K562 (cell line): ENCODE data around the gene ABLIM1. TPM values are rescaled to one million over a fixed set of nuclear protein-coding genes. Genes with fewer than 3 reads are reported as not detected.

Experiments used
- ATAC-seq: fragments of 200-7000 bp; cut with Tn5 transposase; 3 replicates; pipeline ENCODE4 v1.9.1; 2020; ENCODE audit warnings: moderate library complexity
- BruUV-seq: library from RNA; stranded (reverse); fragments of 400-500 nt; replicated peaks from 2 replicates; lab custom pipeline; 2021; lab: Mats Ljungman, UMichigan
- CTCF ChIA-PET: fragments of 300-600 bp; formaldehyde crosslinking; extraction: SDS; loops from one replicate; lab custom pipeline; 2021; ENCODE audit warnings: low intra/inter-chr PET ratio; lab: Yijun Ruan, JAX
- POLR2A ChIA-PET: fragments of 300-600, 350-650 bp; sonication (Branson Sonifier 250); formaldehyde crosslinking; extraction: SDS; loops from one replicate; lab custom pipeline; 2021; ENCODE audit warnings: antibody characterized with exemption, inconsistent platforms; lab: Yijun Ruan, JAX
- DNase-seq, 4 experiments: peaks; one replicate each; pipeline versions ENCODE4 v3.0.0 to v3.0.0-alpha.2; 2011 to 2018; ENCODE audit warnings: low spot score in 3 of 4, mixed read lengths in 3 of 4; ENCODE audit errors: extremely low read depth in 1 of 4
- FAIRE-seq: peaks from 2 replicates; lab custom pipeline; 2011; peaks lifted over from hg19 to GRCh38; lab: Jason Lieb, UNC
- H2AFZ ChIP-seq: 2 replicates; pipeline ENCODE4 v1.6.0; 2011; ENCODE audit warnings: low read depth, low read length, control low read depth, inconsistent platforms
- H3K27ac ChIP-seq: fragments of 200-600 bp; 3 replicates; pipeline ENCODE4 v1.8.0; 2011; ENCODE audit warnings: low read depth, mild to moderate bottlenecking, control low read depth, inconsistent platforms, low read length, moderate library complexity, mixed read lengths; ENCODE audit errors: extremely low read depth
- H3K27me3 ChIP-seq, 2 experiments: fragments of 300-600 bp in 1 of 2; 2 replicates in 1 of 2; 3 replicates in 1 of 2; pipeline versions ENCODE4 v1.6.0 to v1.8.0; 2011; ENCODE audit warnings: inconsistent platforms in 2 of 2, low read length in 2 of 2, mild to moderate bottlenecking in 1 of 2, mixed read lengths in 1 of 2, moderate library complexity in 1 of 2; ENCODE audit not compliant: control insufficient read depth in 2 of 2, insufficient read depth in 2 of 2
- H3K36me3 ChIP-seq: fragments of 300-600 bp; 3 replicates; pipeline ENCODE4 v1.8.0; 2011; ENCODE audit warnings: mild to moderate bottlenecking, low read length, inconsistent platforms; ENCODE audit not compliant: control insufficient read depth, insufficient read depth
- H3K4me1 ChIP-seq, 2 experiments: fragments of 200-600 bp in 1 of 2; replicated peaks in 1 of 2; 2 replicates in 1 of 2; 3 replicates in 1 of 2; pipeline versions ENCODE4 v1.5.1 to v1.8.0; 2011; ENCODE audit warnings: inconsistent platforms in 2 of 2, low read length in 2 of 2, mild to moderate bottlenecking in 1 of 2, mixed read lengths in 1 of 2, moderate library complexity in 1 of 2; ENCODE audit not compliant: control insufficient read depth in 2 of 2, insufficient read depth in 2 of 2
- H3K4me2 ChIP-seq: 2 replicates; pipeline ENCODE4 v1.6.1; 2011; ENCODE audit warnings: low read length, control low read depth, inconsistent platforms, mixed read lengths; ENCODE audit not compliant: insufficient read depth
- H3K4me3 ChIP-seq: fragments of 200-600 bp; sonication (generic), shearing (Covaris generic); 2 replicates; pipeline ENCODE4 v1.5.1; 2016; ENCODE audit warnings: control low read depth, inconsistent platforms
- H3K79me2 ChIP-seq: fragments of 200-600 bp; 3 replicates; pipeline ENCODE4 v1.8.0; 2011; ENCODE audit warnings: low read length, inconsistent platforms; ENCODE audit not compliant: control insufficient read depth, insufficient read depth
- H3K9ac ChIP-seq, 2 experiments: 2 replicates each; pipeline versions ENCODE4 v1.6.0 to v1.6.1; 2011; ENCODE audit warnings: low read depth in 2 of 2, low read length in 2 of 2, control low read depth in 1 of 2, inconsistent platforms in 1 of 2, mild to moderate bottlenecking in 1 of 2, mixed read lengths in 1 of 2; ENCODE audit not compliant: insufficient read depth in 1 of 2
- H3K9me1 ChIP-seq: one replicate; pipeline ENCODE4 v1.6.0; 2011; ENCODE audit warnings: inconsistent platforms, mild to moderate bottlenecking, low read length, moderate library complexity; ENCODE audit not compliant: control insufficient read depth, insufficient read depth
- H3K9me3 ChIP-seq: replicated peaks from 2 replicates; pipeline ENCODE4 v1.5.1; 2011; ENCODE audit warnings: low read depth, low read length, inconsistent platforms; ENCODE audit not compliant: control insufficient read depth, insufficient read depth
- H4K20me1 ChIP-seq: replicated peaks from 2 replicates; pipeline ENCODE4 v1.6.1; 2011; ENCODE audit warnings: low read length, inconsistent platforms, mixed read lengths; ENCODE audit not compliant: control insufficient read depth, insufficient read depth
- CBFB ChIP-seq: sonication (generic); formaldehyde crosslinking; IDR thresholded peaks from 2 replicates; pipeline ENCODE4 v1.4.0; 2020; ENCODE audit warnings: mild to moderate bottlenecking, missing genetic modification reagents
- DMBX1 ChIP-seq: fragments of 250-450 bp; sonication (Bioruptor Pico); IDR thresholded peaks from 2 replicates; pipeline ENCODE4 v1.8.0; 2022; ENCODE audit warnings: inconsistent platforms, mild to moderate bottlenecking, moderate library complexity, borderline replicate concordance
- FOXM1 ChIP-seq, 2 experiments: fragments of 450-650 bp in 1 of 2; sonication (generic) in 1 of 2; formaldehyde crosslinking in 1 of 2; IDR thresholded peaks; 2 replicates each; pipeline versions ENCODE4 v1.6.1 to v1.9.0; 2017 to 2022; ENCODE audit warnings: low read depth in 2 of 2, mild to moderate bottlenecking in 2 of 2, missing genetic modification reagents in 1 of 2, moderate library complexity in 1 of 2
- KLF13 ChIP-seq: fragments of 450-650 bp; IDR thresholded peaks from 2 replicates; pipeline ENCODE4 v1.6.1; 2016; ENCODE audit warnings: missing genetic modification characterization, low read depth, mild to moderate bottlenecking, missing compliant biosample characterization, moderate library complexity, borderline replicate concordance
- MECOM ChIP-seq: fragments of 250-450 bp; sonication (Bioruptor Pico); IDR thresholded peaks from 2 replicates; pipeline ENCODE4 v1.8.0; 2022; ENCODE audit warnings: inconsistent platforms
- NCOA6 ChIP-seq: fragments of 450-650 bp; IDR thresholded peaks from 2 replicates; pipeline ENCODE4 v1.6.1; 2017; ENCODE audit warnings: mild to moderate bottlenecking
- NKRF ChIP-seq: fragments of 450-650 bp; IDR thresholded peaks from 2 replicates; pipeline ENCODE4 v1.6.1; 2016; ENCODE audit warnings: borderline replicate concordance
- TAF15 ChIP-seq: fragments of 200-400 bp; formaldehyde crosslinking; IDR thresholded peaks from 2 replicates; pipeline ENCODE4 v1.6.1; 2017; ENCODE audit warnings: mild to moderate bottlenecking, low read depth, low read length, moderate library complexity
- THRB ChIP-seq: fragments of 450-650 bp; formaldehyde crosslinking; conservative IDR thresholded peaks from 2 replicates; pipeline ENCODE4 v1.4.0; 2022; ENCODE audit warnings: mild to moderate bottlenecking, missing genetic modification characterization
- ZBTB2 ChIP-seq: fragments of 450-650 bp; IDR thresholded peaks from 2 replicates; pipeline ENCODE4 v1.6.1; 2016; ENCODE audit warnings: antibody characterized with exemption
- ZFP1 ChIP-seq: fragments of 450-650 bp; formaldehyde crosslinking; IDR thresholded peaks from 2 replicates; pipeline ENCODE4 v1.4.0; 2020; ENCODE audit warnings: mild to moderate bottlenecking, mixed read lengths
- ZNF133 ChIP-seq: fragments of 250-450 bp; sonication (Bioruptor Pico); IDR thresholded peaks from 2 replicates; pipeline ENCODE4 v1.4.0; 2020; ENCODE audit warnings: mild to moderate bottlenecking
- WGBS: fragments of 100-300 bp; shearing (Covaris generic); methylation state at CpG from one replicate; pipeline ENCODE4 v1.1.6; 2016; ENCODE audit warnings: low coverage, mixed read lengths; ENCODE audit not compliant: insufficient coverage; ENCODE audit errors: missing lambda C conversion rate; 5-methylcytosine and 5-hydroxymethylcytosine counted together
- in situ Hi-C: fragments of 300-500 bp; cut with MboI; formaldehyde crosslinking; loops from 4 replicates; pipeline ENCODE4 v1.15.0; 2018; ENCODE audit warnings: inconsistent platforms, mixed read lengths
- intact Hi-C: fragments of 100-400 bp; cut with micrococcal nuclease; formaldehyde crosslinking; loops from 2 replicates; pipeline ENCODE4 v1.14.2; 2022
- polyA plus RNA-seq, 8 experiments: library from polyadenylated mRNA; depleted of rRNA in 4 of 8; stranded (reverse) in 5 of 8; unstranded in 3 of 8; fragments of >200 nt; fragmentation: Nextera tagmentation in 2 of 8; fragmentation: Illumina TruSeq in 1 of 8; extraction: Ambion mirVana in 2 of 8; extraction: Trizol in 1 of 8; gene quantifications; 2 replicates each; pipeline versions ENCODE4 v1.2.1 to v1.2.3, GENCODE V29; 2011 to 2014; ENCODE audit warnings: inconsistent platforms in 1 of 8, missing spikeins in 1 of 8
- total RNA-seq, 7 experiments: library from RNA; depleted of rRNA in 6 of 7; stranded (reverse); fragments of >200 nt in 6 of 7; fragmentation: Illumina TruSeq in 2 of 7; extraction: Trizol in 2 of 7; gene quantifications; 2 replicates each; pipeline versions ENCODE4 v1.2.1 to v1.2.3, GENCODE V29; 2011 to 2021; ENCODE audit warnings: low replicate concordance in 1 of 7

ABLIM1 gene
- total and polyA plus RNA-seq, 9 of the 15 experiments (the other 6 are each of a cell fraction or from before 2014, with no cell fraction given): 0.07 to 0.49 (median 0.14) TPM; not detected in 6

- Histone ChIP-seq H3K27me3 (peaks cover 0 to 5% of the 10 kb centered on the region in 2 experiments; a peak in 2 of 5 replicates), H3K36me3 (no peaks in the 10 kb centered on the region), H3K9ac (no peak overlapping the region), H3K27ac (no peak overlapping the region), H3K9me1 (no peaks in the 10 kb centered on the region), H3K9me3 (no peaks in the 10 kb centered on the region), H3K79me2 (no peaks in the 10 kb centered on the region), H4K20me1 (no peaks in the 10 kb centered on the region), H3K4me2 (no peak overlapping the region), H2AFZ (no peak overlapping the region), H3K4me1 (no peaks in the 10 kb centered on the region), H3K4me3 (no peak overlapping the region)
- ATAC-seq (no peak), FAIRE-seq (no peak), DNase-seq (no peak)
- BruUV-seq: no TSS peak
- POLR2A ChIA-PET: no interaction called here
- CTCF ChIA-PET: no interaction called here
- intact Hi-C loops (no loop called here), in situ Hi-C loops (no loop called here)
- WGBS: 0% methylated on average over 3 of the region's 3 CpGs
- TF ChIP-seq FOXM1 (IDR thresholded peaks at IDR 0.05; ENCODE audit: low read depth) (no peak), FOXM1 (CRISPR knock-in tag; IDR thresholded peaks at IDR 0.05; ENCODE audit: low read depth) (no peak), TAF15 (no peak), CBFB (no peak), KLF13 (tag) (no peak), NCOA6 (no peak), ZFP1 (CRISPR knock-in tag) (no peak), MECOM (CRISPR knock-in tag) (no peak), NKRF (no peak), DMBX1 (CRISPR knock-in tag) (no peak), THRB (no peak), ZNF133 (CRISPR knock-in tag) (no peak), ZBTB2 (no peak)
Measured at GRCh38 chr10:114523876-114524275, 134.2 kb downstream of the ABLIM1 start.
